ENCODE results near the gene RTP3. TPM values are rescaled to one million over a fixed set of nuclear protein-coding genes. Genes with fewer than 3 reads are reported as not detected.
"Not testable (repeated sequence)": the region's sequence is repeated elsewhere in the genome, so short reads cannot be mapped to it uniquely, and the experiment has no call there.

The RTP3 gene
- total and polyA plus RNA-seq, 2 of the 4 experiments (the other 2 are of a cell fraction): 0.18 to 0.26 TPM

DNA sequence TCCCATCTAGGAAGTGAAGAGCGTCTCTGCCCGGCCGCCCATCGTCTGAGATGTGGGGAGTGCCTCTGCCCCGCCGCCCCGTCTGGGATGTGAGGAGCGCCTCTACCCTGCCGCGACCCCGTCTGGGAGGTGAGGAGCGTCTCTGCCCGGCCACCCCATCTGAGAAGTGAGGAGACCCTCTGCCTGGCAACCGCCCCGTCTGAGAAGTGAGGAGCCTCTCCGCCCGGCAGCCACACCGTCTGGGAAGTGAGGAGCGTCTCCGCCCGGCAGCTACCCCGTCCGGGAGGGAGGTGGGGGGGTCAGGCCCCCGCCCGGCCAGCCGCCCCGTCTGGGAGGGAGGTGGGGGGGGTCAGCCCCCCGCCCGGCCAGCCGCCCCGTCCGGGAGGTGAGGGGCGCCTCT, 3.3 kb upstream of the RTP3 start:
- H3K18ac ChIP-seq (ENCODE audit: low read depth, low read length); H3K27ac ChIP-seq (ENCODE audit: insufficient read depth, low read length); H3K23ac ChIP-seq (ENCODE audit: low read depth, low read length); CTCF ChIA-PET; H3K9me3 ChIP-seq (ENCODE audit: control insufficient read depth, insufficient read depth, low read length); H4K20me1 ChIP-seq (ENCODE audit: insufficient read depth, low read length); H4K5ac ChIP-seq (ENCODE audit: low read depth, low read length); H2BK120ac ChIP-seq (ENCODE audit: low read depth, low read length); H2BK15ac ChIP-seq (ENCODE audit: low read depth, low read length); H2BK5ac ChIP-seq (ENCODE audit: low read depth, low read length, poor library complexity, severe bottlenecking); H3K56ac ChIP-seq (ENCODE audit: extremely low read depth, insufficient read depth, low read length); BruUV-seq (replicated peaks); intact Hi-C loops (cut with micrococcal nuclease); H3K4me2 ChIP-seq (ENCODE audit: low read depth, low read length); H4K8ac ChIP-seq (ENCODE audit: low read depth in 2 of 2, low read length in 2 of 2); H2BK20ac ChIP-seq (ENCODE audit: low read depth, low read length); H4K91ac ChIP-seq (ENCODE audit: insufficient read depth, low read depth, low read length); H2AFZ ChIP-seq (replicated peaks; ENCODE audit: low read length, poor library complexity); dilution Hi-C loops (cut with HindIII; ENCODE audit: low sequenced_read_pairs, unreplicated experiment); H3K36me3 ChIP-seq (ENCODE audit: control insufficient read depth, insufficient read depth, low read length); POLR2A ChIA-PET (ENCODE audit: unreplicated experiment); H3K14ac ChIP-seq (replicated peaks; ENCODE audit: low read depth, low read length); ATAC-seq (ENCODE audit: low read depth); DNase-seq; H3K27me3 ChIP-seq (ENCODE audit: control insufficient read depth, insufficient read depth, low read length); H3K4me3 ChIP-seq (ENCODE audit: insufficient read depth, low read depth, low read length); H3K79me1 ChIP-seq (ENCODE audit: low read depth in 1 of 2, low read length in 2 of 2); H2AK5ac ChIP-seq (ENCODE audit: low read depth, low read length); H3K4ac ChIP-seq (ENCODE audit: low read depth, low read length); H2AK9ac ChIP-seq (replicated peaks; ENCODE audit: low read depth, low read length, poor library complexity); H3K9ac ChIP-seq (ENCODE audit: low read depth, low read length): not testable (repeated sequence)
- H3K4me1 ChIP-seq (ENCODE audit: control insufficient read depth, insufficient read depth, low read length): peaks cover 28% of the 10 kb centered on the region
- no CpG with 5 or more reads among the region's 33 CpGs for WGBS, 2 experiments (ENCODE audit: extremely low coverage in 2 of 2, insufficient read length in 1 of 2)
- peaks cover 19% of the 10 kb centered on the region for H3K9me1 ChIP-seq (ENCODE audit: insufficient read depth, low read length)
- in situ Hi-C loops (cut with MboI; ENCODE audit: low sequenced_read_pairs): loop anchor here (25.0 kb wide), 1 partner anchor 393 kb away; the partner anchor contains the start of gene PTH1R

All from IMR-90 (cell line).